Calu3 (cell line): ENCODE measurements around the gene PDE10A. TPM values are rescaled to one million over a fixed set of nuclear protein-coding genes. Genes with fewer than 3 reads are reported as not detected.
A peak's percentile ranks its signal among the peaks of the same experiment; 100 is the strongest.

Experiments used
- BruUV-seq: library from RNA; stranded (reverse); fragments of 400-500 nt; replicated peaks from 2 replicates; lab custom pipeline; 2021; lab: Mats Ljungman, UMichigan
- CTCF ChIA-PET: fragments of 300-600 bp; sonication (Branson Sonifier 250); formaldehyde crosslinking; loops from one replicate; lab custom pipeline; 2022; ENCODE audit warnings: antibody characterized with exemption; lab: Charles Lee
- DNase-seq: peaks from one replicate; pipeline ENCODE4 v3.0.0; 2022
- H3K27ac Mint-ChIP-seq: one replicate; pipeline ENCODE4 v1.8.0; 2022; ENCODE audit warnings: mixed read lengths; ENCODE audit not compliant: unreplicated experiment
- H3K27me3 Mint-ChIP-seq: one replicate; pipeline ENCODE4 v1.8.0; 2022; ENCODE audit warnings: mixed read lengths; ENCODE audit not compliant: unreplicated experiment
- H3K36me3 Mint-ChIP-seq: one replicate; pipeline ENCODE4 v1.8.0; 2022; ENCODE audit warnings: mild to moderate bottlenecking, moderate library complexity, mixed read lengths; ENCODE audit not compliant: insufficient read depth, unreplicated experiment
- H3K4me1 Mint-ChIP-seq: one replicate; pipeline ENCODE4 v1.8.0; 2022; ENCODE audit warnings: mild to moderate bottlenecking, low read depth, mixed read lengths; ENCODE audit not compliant: unreplicated experiment
- H3K4me3 Mint-ChIP-seq: one replicate; pipeline ENCODE4 v1.8.0; 2022; ENCODE audit warnings: mild to moderate bottlenecking, low read depth, moderate library complexity, mixed read lengths; ENCODE audit not compliant: unreplicated experiment
- H3K9me3 Mint-ChIP-seq: one replicate; pipeline ENCODE4 v1.8.0; 2022; ENCODE audit warnings: low read depth, mixed read lengths; ENCODE audit not compliant: unreplicated experiment
- intact Hi-C: fragments of 100-400 bp; cut with micrococcal nuclease; formaldehyde crosslinking; loops from one replicate; pipeline ENCODE4 v1.10.0; 2022; ENCODE audit not compliant: unreplicated experiment
- total RNA-seq: library from RNA; stranded (reverse); gene quantifications from 2 replicates; pipeline ENCODE4 v1.2.3, GENCODE V29; 2022
- TF ChIP-seq, protein P1 (sequence below): fragments of 200-600 bp; IDR thresholded peaks from one replicate; pipeline ENCODE4 v1.8.0; 2022; ENCODE audit warnings: antibody characterized with exemption; ENCODE audit not compliant: unreplicated experiment

The PDE10A gene
- total RNA-seq, 1 experiment from 2014 or later, result 22.5 TPM

DNA sequence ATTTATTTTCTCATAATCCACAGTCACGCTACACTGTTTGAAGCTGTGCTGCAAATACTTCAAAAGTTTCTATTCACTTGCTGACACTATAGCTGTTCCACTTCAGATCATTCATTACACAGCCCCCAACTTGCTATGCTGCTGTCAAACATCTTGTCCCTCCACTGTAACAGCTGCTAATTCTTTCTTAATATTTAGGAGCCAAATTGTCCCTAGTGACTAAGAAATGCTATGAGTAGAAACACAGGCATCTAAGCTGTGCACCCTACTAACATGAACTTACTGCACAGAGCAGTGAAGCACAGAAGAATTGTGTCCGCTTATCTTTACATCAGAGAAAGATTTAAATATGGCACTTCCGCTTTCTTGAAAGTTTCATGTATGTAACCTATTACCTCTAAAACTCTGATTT lies 91.3 kb downstream of the PDE10A start:
- peaks cover 49% of the 10 kb centered on the region for H3K4me1 Mint-ChIP-seq
- H3K27me3 Mint-ChIP-seq, result no peaks in the 10 kb centered on the region
- peak overlapping the region; percentile 93 for H3K27ac Mint-ChIP-seq
- no peak for DNase-seq
- CTCF ChIA-PET, result no interaction called here
- TF ChIP-seq, protein P1, sequence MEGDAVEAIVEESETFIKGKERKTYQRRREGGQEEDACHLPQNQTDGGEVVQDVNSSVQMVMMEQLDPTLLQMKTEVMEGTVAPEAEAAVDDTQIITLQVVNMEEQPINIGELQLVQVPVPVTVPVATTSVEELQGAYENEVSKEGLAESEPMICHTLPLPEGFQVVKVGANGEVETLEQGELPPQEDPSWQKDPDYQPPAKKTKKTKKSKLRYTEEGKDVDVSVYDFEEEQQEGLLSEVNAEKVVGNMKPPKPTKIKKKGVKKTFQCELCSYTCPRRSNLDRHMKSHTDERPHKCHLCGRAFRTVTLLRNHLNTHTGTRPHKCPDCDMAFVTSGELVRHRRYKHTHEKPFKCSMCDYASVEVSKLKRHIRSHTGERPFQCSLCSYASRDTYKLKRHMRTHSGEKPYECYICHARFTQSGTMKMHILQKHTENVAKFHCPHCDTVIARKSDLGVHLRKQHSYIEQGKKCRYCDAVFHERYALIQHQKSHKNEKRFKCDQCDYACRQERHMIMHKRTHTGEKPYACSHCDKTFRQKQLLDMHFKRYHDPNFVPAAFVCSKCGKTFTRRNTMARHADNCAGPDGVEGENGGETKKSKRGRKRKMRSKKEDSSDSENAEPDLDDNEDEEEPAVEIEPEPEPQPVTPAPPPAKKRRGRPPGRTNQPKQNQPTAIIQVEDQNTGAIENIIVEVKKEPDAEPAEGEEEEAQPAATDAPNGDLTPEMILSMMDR, result no peak
- peaks cover 15% of the 10 kb centered on the region for H3K36me3 Mint-ChIP-seq
- H3K4me3 Mint-ChIP-seq, result peak overlapping the region; percentile 34
- intact Hi-C loops, result loop anchor here (2.0 to 5.0 kb wide), 3 partner anchors 15 to 129 kb away; partner anchors contain the start of gene PDE10A
- no peaks in the 10 kb centered on the region for H3K9me3 Mint-ChIP-seq
- no TSS peak for BruUV-seq

DNA sequence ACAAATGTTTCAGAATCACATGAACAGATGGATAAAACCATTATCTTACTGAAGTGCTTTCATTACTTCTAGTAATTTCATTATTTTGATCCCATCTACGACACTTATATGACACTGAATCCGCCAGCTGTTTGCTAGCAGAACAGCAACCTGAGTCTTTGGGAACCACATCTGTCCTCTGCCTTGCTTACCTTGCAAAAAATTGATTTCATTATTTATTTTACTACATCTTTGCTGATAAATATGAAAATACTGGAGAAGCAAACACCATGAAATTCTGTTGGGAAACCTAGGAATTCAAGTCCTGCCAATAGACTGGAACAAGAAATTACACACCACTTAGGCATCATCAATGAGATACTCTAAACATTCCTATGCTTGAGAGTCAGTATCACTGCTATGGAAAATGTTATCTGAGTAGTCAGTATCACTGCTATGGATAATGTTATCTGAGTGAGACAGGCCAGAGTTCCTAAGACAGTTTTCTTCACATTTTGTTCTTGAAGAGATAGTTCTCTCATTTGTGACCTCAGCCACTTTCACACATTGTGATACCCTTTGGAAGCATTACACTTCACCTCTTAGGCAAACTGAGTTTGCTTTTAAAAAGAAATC lies 91.9 kb downstream of the PDE10A start:
- TF ChIP-seq, protein P1, result no peak
- Mint-ChIP-seq H3K27me3 (no peaks in the 10 kb centered on the region), H3K4me1 (peaks cover 49% of the 10 kb centered on the region), H3K9me3 (no peaks in the 10 kb centered on the region), H3K4me3 (peak overlapping the region; percentile 34), H3K36me3 (peaks cover 15% of the 10 kb centered on the region), H3K27ac (peak overlapping the region; percentile 93)
- intact Hi-C loops, result loop anchor here (2.0 to 5.0 kb wide), 3 partner anchors 14 to 129 kb away; partner anchors contain the start of gene PDE10A
- CTCF ChIA-PET, result no interaction called here
- no TSS peak for BruUV-seq
- DNase-seq, result no peak

DNA sequence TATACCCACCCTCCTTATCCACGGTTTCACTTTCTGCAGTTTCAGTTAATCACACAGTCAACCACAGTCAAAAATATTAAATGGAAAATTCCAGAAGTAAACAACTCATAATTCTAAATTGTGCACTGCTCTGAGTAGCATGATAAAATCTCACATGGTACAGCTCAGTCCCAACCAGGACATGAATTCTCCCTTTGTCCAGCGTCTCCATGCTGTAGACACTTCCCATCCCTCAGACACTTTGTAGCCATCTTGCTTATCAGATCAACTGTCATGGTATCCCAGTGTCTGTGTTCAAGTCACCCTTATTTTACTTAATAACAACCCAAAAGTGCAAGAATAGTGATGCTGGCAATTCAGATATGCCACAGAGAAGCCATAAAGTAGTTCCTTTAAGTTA lies 94.7 kb downstream of the PDE10A start:
- BruUV-seq, result no TSS peak
- peaks cover 16% of the 10 kb centered on the region for H3K36me3 Mint-ChIP-seq
- CTCF ChIA-PET, result no interaction called here
- no peak for DNase-seq
- TF ChIP-seq, protein P1, result no peak
- no peaks in the 10 kb centered on the region for H3K27me3 Mint-ChIP-seq
- intact Hi-C loops, result no loop called here
- H3K27ac Mint-ChIP-seq, result peak overlapping the region; percentile 47
- no peak overlapping the region for H3K4me3 Mint-ChIP-seq
- peaks cover 42% of the 10 kb centered on the region for H3K4me1 Mint-ChIP-seq
- peaks cover 4% of the 10 kb centered on the region for H3K9me3 Mint-ChIP-seq

DNA sequence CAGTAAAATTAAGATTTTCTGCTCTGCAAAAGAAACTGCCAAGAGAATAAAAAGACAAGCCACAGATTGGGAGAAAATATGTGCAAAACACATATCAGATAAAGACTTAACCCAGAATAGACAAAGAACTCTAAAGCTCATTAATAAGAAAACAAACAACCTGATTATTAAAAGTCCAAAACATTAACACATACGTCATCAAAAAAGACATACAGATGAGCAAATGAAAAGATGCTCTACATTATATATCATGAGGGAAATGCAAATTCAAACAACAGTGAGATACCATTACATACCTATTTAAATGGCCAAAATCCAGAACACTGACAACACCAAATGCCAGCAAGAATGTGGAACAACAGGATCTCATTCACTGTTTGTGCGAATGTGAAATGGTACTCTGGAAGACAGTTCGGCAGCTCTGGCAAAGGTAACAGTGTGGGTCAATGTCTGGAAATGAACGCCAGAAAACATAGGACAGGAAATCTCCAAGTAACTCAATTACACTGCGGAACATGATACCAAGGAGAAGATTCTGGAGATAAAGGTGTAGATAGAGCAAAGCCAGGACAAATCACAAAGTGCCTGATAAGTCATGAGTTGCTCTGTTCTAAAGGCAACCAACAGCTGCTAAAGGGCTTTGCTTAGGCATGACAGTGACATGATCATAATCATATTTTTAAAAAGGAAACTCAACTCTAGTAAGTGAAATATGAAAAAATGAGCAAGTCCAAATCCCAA lies 96.8 kb downstream of the PDE10A start:
- no TSS peak for BruUV-seq
- Mint-ChIP-seq H3K4me1 (peaks cover 31% of the 10 kb centered on the region), H3K9me3 (peaks cover 4% of the 10 kb centered on the region), H3K36me3 (peaks cover 8% of the 10 kb centered on the region), H3K27ac (no peak overlapping the region), H3K4me3 (no peak overlapping the region), H3K27me3 (no peaks in the 10 kb centered on the region)
- intact Hi-C loops, result loop anchor here (1.0 kb wide), 1 partner anchor 9 kb away; no protein-coding TSS in a partner anchor
- no peak for DNase-seq
- CTCF ChIA-PET, result no interaction called here
- TF ChIP-seq, protein P1, result no peak
